MCF 10A (cell line): ENCODE data around the gene ELMO1. TPM values are rescaled to one million over a fixed set of nuclear protein-coding genes. Genes with fewer than 3 reads are reported as not detected.

Experiments used
- BruUV-seq: library from RNA; stranded (reverse); fragments of 400-500 nt; replicated peaks from 2 replicates; lab custom pipeline; 2021; lab: Mats Ljungman, UMichigan
- CTCF ChIA-PET: fragments of 300-600 bp; sonication (Branson Sonifier 250); formaldehyde crosslinking; extraction: SDS; loops from one replicate; lab custom pipeline; 2021; ENCODE audit warnings: antibody characterized with exemption, inconsistent platforms; lab: Yijun Ruan, JAX
- POLR2A ChIA-PET: fragments of 300-600, 350-650 bp; sonication (Branson Sonifier 250); formaldehyde crosslinking; extraction: SDS; loops from one replicate; lab custom pipeline; 2020; ENCODE audit warnings: antibody characterized with exemption, inconsistent platforms; lab: Yijun Ruan, JAX
- DNase-seq: peaks from one replicate; pipeline ENCODE4 v3.0.0-alpha.2; 2018; ENCODE audit not compliant: unreplicated experiment
- H3K27ac Mint-ChIP-seq: one replicate; pipeline ENCODE4 v1.8.0; 2022; ENCODE audit warnings: mild to moderate bottlenecking, low read depth, mixed read lengths; ENCODE audit not compliant: unreplicated experiment
- H3K27me3 Mint-ChIP-seq: one replicate; pipeline ENCODE4 v1.8.0; 2022; ENCODE audit warnings: mixed read lengths; ENCODE audit not compliant: insufficient read depth, unreplicated experiment
- H3K36me3 Mint-ChIP-seq: one replicate; pipeline ENCODE4 v1.8.0; 2022; ENCODE audit warnings: mild to moderate bottlenecking, moderate library complexity, mixed read lengths; ENCODE audit not compliant: insufficient read depth, unreplicated experiment
- H3K4me1 Mint-ChIP-seq: one replicate; pipeline ENCODE4 v1.8.0; 2022; ENCODE audit warnings: mixed read lengths; ENCODE audit not compliant: insufficient read depth, unreplicated experiment
- H3K4me3 Mint-ChIP-seq: one replicate; pipeline ENCODE4 v1.8.0; 2022; ENCODE audit warnings: mild to moderate bottlenecking, moderate library complexity, mixed read lengths; ENCODE audit not compliant: unreplicated experiment
- H3K9me3 Mint-ChIP-seq: one replicate; pipeline ENCODE4 v1.8.0; 2022; ENCODE audit warnings: mixed read lengths; ENCODE audit not compliant: unreplicated experiment
- intact Hi-C: fragments of 100-400 bp; cut with micrococcal nuclease; formaldehyde crosslinking; loops from 2 replicates; pipeline ENCODE4 v1.14.1; 2022
- total RNA-seq: library from RNA; stranded (reverse); gene quantifications from 2 replicates; pipeline ENCODE4 v1.2.3, GENCODE V29; 2022
- TF ChIP-seq, protein P1 (sequence below): fragments of 200-600 bp; IDR thresholded peaks from one replicate; pipeline ENCODE4 v1.8.0; 2022; ENCODE audit warnings: antibody characterized with exemption, mild to moderate bottlenecking; ENCODE audit not compliant: unreplicated experiment

Gene ELMO1
- total RNA-seq, 1 experiment from 2014 or later: 0.30 TPM

DNA sequence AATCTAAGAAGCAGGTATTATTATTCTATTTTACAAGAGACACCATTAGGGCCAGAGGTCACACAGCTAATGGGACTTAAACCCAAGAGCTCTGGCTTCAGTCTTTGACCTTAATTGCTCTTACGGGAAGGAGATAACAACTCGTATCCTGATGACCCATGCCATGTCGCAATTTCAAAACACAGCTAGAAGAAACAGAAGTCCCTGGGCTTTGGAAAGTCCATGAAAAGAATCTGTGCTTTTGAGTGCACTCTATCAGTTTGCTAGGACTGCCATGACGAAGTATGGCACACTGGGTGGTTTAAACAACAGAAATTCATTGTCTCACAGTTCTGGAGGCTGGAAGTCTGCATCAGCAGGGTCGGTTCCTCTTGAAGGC lies 476.5 kb downstream of the ELMO1 start:
- Mint-ChIP-seq H3K27ac (no peak overlapping the region), H3K27me3 (no peaks in the 10 kb centered on the region)

DNA sequence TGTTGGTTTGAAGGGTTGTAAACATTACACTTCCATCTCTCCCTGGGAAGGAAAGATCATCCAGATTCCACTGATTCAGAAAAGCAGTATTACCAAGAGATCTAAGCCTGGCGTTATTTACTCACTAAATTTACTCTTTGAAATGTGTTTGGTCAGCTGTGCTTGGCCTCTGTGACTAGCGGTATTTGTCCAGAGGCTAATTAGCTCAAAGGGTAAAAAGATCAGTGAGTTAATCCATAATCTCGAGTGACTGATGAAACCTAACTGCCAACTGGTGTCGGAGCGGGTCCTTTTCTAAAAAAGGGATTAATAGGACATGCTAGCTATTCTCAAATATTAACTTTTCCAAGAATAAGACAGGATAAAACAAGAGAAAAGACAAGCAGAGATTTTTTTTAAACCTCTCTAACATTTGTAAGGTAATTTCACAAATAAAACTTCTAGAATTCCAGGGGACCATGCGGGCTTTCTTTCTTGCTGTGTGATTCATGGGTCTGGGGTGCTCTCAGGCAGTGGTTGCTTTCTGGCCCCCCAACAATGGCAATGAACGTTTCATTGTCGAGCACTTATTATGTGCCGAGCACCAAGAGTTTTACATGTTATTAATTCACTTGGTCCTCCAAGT lies 477.0 kb downstream of the ELMO1 start:
- no peaks in the 10 kb centered on the region for H3K4me1 Mint-ChIP-seq
- intact Hi-C loops: no loop called here
- no peak for DNase-seq
- TF ChIP-seq, protein P1, sequence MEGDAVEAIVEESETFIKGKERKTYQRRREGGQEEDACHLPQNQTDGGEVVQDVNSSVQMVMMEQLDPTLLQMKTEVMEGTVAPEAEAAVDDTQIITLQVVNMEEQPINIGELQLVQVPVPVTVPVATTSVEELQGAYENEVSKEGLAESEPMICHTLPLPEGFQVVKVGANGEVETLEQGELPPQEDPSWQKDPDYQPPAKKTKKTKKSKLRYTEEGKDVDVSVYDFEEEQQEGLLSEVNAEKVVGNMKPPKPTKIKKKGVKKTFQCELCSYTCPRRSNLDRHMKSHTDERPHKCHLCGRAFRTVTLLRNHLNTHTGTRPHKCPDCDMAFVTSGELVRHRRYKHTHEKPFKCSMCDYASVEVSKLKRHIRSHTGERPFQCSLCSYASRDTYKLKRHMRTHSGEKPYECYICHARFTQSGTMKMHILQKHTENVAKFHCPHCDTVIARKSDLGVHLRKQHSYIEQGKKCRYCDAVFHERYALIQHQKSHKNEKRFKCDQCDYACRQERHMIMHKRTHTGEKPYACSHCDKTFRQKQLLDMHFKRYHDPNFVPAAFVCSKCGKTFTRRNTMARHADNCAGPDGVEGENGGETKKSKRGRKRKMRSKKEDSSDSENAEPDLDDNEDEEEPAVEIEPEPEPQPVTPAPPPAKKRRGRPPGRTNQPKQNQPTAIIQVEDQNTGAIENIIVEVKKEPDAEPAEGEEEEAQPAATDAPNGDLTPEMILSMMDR: no peak
- no peaks in the 10 kb centered on the region for H3K36me3 Mint-ChIP-seq
- no peaks in the 10 kb centered on the region for H3K9me3 Mint-ChIP-seq
- BruUV-seq: no TSS peak
- H3K4me3 Mint-ChIP-seq: no peak overlapping the region
- ChIA-PET POLR2A (no interaction called here), CTCF (interaction anchor here (0.6 to 7.4 kb wide), 7 partner anchors 9 to 233 kb away, joined by 3 to 55 read pairs (median 3); no protein-coding TSS in a partner anchor)
- no peak overlapping the region for H3K27ac Mint-ChIP-seq
- H3K27me3 Mint-ChIP-seq: no peaks in the 10 kb centered on the region

More for the DNA sequence above, 476.5 kb downstream of the ELMO1 start:
- TF ChIP-seq, protein P1: no peak
- no peak overlapping the region for H3K4me3 Mint-ChIP-seq
- DNase-seq: no peak
- H3K9me3 Mint-ChIP-seq: no peaks in the 10 kb centered on the region
- intact Hi-C loops: no loop called here
- ChIA-PET CTCF (interaction anchor here (0.6 to 7.4 kb wide), 5 partner anchors 11 to 379 kb away, joined by 3 to 55 read pairs (median 3); no protein-coding TSS in a partner anchor), POLR2A (no interaction called here)
- no TSS peak for BruUV-seq
- H3K4me1 Mint-ChIP-seq: no peaks in the 10 kb centered on the region
- no peaks in the 10 kb centered on the region for H3K36me3 Mint-ChIP-seq

DNA sequence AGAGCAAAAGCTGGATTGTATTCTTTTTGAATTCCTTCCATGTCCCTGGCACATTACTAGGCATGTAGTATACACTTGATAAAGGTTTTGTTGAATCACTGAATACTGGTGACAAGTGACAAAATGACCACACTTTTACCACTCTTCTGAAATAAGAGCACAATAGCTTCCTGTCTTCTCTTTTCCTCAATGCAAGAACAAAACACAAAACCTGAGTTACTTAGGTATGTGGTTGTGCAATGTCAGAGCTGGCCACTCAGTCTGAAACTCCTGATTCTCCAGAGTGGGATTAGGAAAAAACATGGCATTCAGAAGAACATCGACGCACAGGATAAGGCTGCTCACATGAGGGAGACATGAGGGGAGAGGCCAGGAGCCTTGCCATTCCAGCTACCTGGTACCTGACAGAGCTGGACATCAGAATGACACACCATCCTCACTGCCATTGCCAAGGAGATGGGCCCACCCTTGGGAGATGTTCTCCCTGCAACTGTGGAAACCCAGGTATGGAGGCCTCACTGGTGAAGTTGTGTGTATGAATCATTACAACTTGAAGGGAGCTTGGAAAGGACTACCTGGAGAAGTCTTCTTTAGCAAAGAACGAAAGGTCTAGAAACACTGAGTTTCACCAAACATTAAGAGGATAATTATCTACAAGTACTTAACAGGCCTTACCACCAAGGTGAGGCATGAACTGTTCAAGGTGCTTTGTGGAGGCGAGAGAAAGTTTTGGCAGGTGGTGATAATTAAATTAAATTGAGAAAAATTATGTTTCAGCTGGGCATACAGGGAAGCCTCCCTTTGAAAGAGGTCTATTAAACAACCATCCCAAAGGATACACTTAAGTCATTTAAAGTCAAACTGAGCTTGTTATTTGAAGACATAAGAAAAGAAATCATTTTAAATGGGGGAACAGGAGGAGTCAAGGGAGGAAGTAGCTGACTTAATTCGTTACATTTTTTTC lies 477.8 kb downstream of the ELMO1 start:
- H3K4me1 Mint-ChIP-seq: no peaks in the 10 kb centered on the region
- no TSS peak for BruUV-seq
- H3K27ac Mint-ChIP-seq: no peak overlapping the region
- ChIA-PET CTCF (interaction anchor here (0.6 to 7.4 kb wide), 7 partner anchors 9 to 234 kb away, joined by 3 to 55 read pairs (median 5); no protein-coding TSS in a partner anchor), POLR2A (no interaction called here)
- no peaks in the 10 kb centered on the region for H3K27me3 Mint-ChIP-seq
- DNase-seq: no peak
- intact Hi-C loops: no loop called here
- H3K36me3 Mint-ChIP-seq: no peaks in the 10 kb centered on the region
- H3K4me3 Mint-ChIP-seq: no peak overlapping the region
- no peaks in the 10 kb centered on the region for H3K9me3 Mint-ChIP-seq
- TF ChIP-seq, protein P1: no peak

DNA sequence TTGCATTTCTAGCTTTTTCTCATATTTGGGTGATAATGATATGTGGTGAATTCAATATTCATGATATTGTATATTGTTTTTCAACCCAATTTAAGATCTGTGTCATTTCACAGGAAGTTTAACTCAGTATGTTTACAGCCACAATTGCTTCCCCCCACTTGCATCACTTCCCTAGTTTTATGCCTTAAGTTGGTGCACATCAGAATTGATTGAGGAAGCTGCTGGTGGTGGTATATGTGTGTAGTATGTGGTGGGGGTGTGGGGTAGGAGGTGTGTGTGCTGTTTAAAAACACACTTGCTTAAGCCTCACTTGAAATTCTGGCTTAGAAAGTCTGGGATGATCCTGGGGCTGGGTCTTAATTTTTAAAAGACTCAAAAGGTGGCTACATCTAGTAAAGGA lies 479.3 kb downstream of the ELMO1 start:
- no peak for DNase-seq
- POLR2A ChIA-PET: interaction anchor here (0.7 kb wide), 1 partner anchor 53 kb away, joined by 3 read pairs; no protein-coding TSS in a partner anchor
- intact Hi-C loops: loop anchor here (10.0 kb wide), 1 partner anchor 295 kb away; no protein-coding TSS in a partner anchor
- H3K9me3 Mint-ChIP-seq: no peaks in the 10 kb centered on the region
- CTCF ChIA-PET: interaction anchor here (1.0 to 7.4 kb wide), 5 partner anchors 18 to 229 kb away, joined by 3 to 55 read pairs (median 5); no protein-coding TSS in a partner anchor
- no peak overlapping the region for H3K27ac Mint-ChIP-seq
- H3K27me3 Mint-ChIP-seq: no peaks in the 10 kb centered on the region
- H3K4me1 Mint-ChIP-seq: no peaks in the 10 kb centered on the region
- no peak overlapping the region for H3K4me3 Mint-ChIP-seq
- no TSS peak for BruUV-seq
- no peaks in the 10 kb centered on the region for H3K36me3 Mint-ChIP-seq
- TF ChIP-seq, protein P1: no peak
